Colonic mucosa (tissue), 4 donors: Measurements from ENCODE around the gene GTSE1. TPM values are rescaled to one million over a fixed set of nuclear protein-coding genes. Genes with fewer than 3 reads are reported as not detected.

Source experiments
- DNase-seq: peaks from one replicate; pipeline ENCODE4 v3.0.0-alpha.2; 2020
- H3K27ac ChIP-seq: fragments of 200-600 bp; one replicate; pipeline ENCODE4 v1.8.0; 2021
- H3K27me3 ChIP-seq: fragments of 200-600 bp; one replicate; pipeline ENCODE4 v1.8.0; 2021
- H3K36me3 ChIP-seq: fragments of 200-600 bp; one replicate; pipeline ENCODE4 v1.8.0; 2021
- H3K4me1 ChIP-seq: fragments of 200-600 bp; one replicate; pipeline ENCODE4 v1.8.0; 2021; ENCODE audit warnings: mild to moderate bottlenecking
- H3K4me3 ChIP-seq: fragments of 200-600 bp; one replicate; pipeline ENCODE4 v1.8.0; 2021
- H3K9ac ChIP-seq, 2 donors: one replicate each; pipeline ENCODE4 v1.7.0; 2013; ENCODE audit warnings: control low read depth in 2 of 2, low read depth in 2 of 2, low read length in 2 of 2
- H3K9me3 ChIP-seq: fragments of 200-600 bp; one replicate; pipeline ENCODE4 v1.8.0; 2021
- intact Hi-C: fragments of 100-400 bp; cut with DNase I; formaldehyde crosslinking; loops from one replicate; pipeline ENCODE4 v1.14.1; 2022
- total RNA-seq, 2 donors: library from RNA; stranded (reverse); fragmentation: NEBNext Ultra II Directional in 1 of 2; extraction: Animal tissue kit (Norgen Biotek cat#: 25700) in 1 of 2; gene quantifications; one replicate each; pipeline ENCODE4 v1.2.1, GENCODE V29; 2021
- TF ChIP-seq, protein P1 (sequence below): fragments of 200-600 bp; IDR thresholded peaks from one replicate; pipeline ENCODE4 v1.8.0; 2022; ENCODE audit warnings: antibody characterized with exemption, mild to moderate bottlenecking
- donor health status: healthy.
- donor health status: DM: no; HTN: no; CAD: no.
- donor health status: DM: no; HTN: no; CAD: no.

GTSE1 gene
- total RNA-seq, 2 donors from 2014 or later: 7.8 to 38.8 TPM

- Histone ChIP-seq H3K36me3 (no peaks in the 10 kb centered on the region), H3K9me3 (no peaks in the 10 kb centered on the region), H3K27me3 (no peaks in the 10 kb centered on the region), H3K4me3 (no peak overlapping the region), H3K4me1 (no peaks in the 10 kb centered on the region), H3K27ac (no peak overlapping the region), H3K9ac (no peak overlapping the region)
- DNase-seq: no peak
- intact Hi-C loops: loop anchor here (10.0 kb wide), 1 partner anchor 85 kb away; no protein-coding TSS in a partner anchor
- TF ChIP-seq, protein P1, sequence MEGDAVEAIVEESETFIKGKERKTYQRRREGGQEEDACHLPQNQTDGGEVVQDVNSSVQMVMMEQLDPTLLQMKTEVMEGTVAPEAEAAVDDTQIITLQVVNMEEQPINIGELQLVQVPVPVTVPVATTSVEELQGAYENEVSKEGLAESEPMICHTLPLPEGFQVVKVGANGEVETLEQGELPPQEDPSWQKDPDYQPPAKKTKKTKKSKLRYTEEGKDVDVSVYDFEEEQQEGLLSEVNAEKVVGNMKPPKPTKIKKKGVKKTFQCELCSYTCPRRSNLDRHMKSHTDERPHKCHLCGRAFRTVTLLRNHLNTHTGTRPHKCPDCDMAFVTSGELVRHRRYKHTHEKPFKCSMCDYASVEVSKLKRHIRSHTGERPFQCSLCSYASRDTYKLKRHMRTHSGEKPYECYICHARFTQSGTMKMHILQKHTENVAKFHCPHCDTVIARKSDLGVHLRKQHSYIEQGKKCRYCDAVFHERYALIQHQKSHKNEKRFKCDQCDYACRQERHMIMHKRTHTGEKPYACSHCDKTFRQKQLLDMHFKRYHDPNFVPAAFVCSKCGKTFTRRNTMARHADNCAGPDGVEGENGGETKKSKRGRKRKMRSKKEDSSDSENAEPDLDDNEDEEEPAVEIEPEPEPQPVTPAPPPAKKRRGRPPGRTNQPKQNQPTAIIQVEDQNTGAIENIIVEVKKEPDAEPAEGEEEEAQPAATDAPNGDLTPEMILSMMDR: no peak
Observed at GRCh38 chr22:46360097-46360496, 63.4 kb downstream of the GTSE1 start.

- H3K27ac ChIP-seq: no peak overlapping the region
- TF ChIP-seq, protein P1: no peak
- no peaks in the 10 kb centered on the region for H3K36me3 ChIP-seq
Observed at GRCh38 chr22:46360891-46361290, 64.2 kb downstream of the GTSE1 start.

DNA sequence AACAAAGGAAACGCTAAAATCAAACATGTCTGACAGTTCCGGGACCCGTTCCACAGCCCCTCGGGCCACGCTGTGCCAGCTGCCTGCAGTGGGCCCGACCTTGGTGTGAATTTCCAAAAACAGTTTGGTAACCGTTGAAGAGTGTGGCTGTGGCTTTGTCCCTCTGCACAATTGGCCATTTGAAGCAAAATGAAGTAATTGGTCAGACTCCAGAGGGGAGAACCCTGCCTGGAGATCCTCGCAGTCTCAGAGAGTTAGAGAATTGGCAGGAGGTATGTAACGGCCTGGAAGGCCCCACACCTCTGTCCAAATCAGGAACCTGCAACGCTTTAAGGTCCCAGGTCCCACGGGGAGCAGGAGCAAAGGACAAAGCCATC, 65.1 kb downstream of the GTSE1 start:
- H3K4me1 ChIP-seq: no peaks in the 10 kb centered on the region
- TF ChIP-seq, protein P1: no peak
- H3K4me3 ChIP-seq: no peak overlapping the region
- no peaks in the 10 kb centered on the region for H3K36me3 ChIP-seq
- intact Hi-C loops: loop anchor here (10.0 kb wide), 1 partner anchor 83 kb away; no protein-coding TSS in a partner anchor
- no peaks in the 10 kb centered on the region for H3K27me3 ChIP-seq
- H3K9me3 ChIP-seq: no peaks in the 10 kb centered on the region
- H3K27ac ChIP-seq: no peak overlapping the region
- no peak overlapping the region for H3K9ac ChIP-seq
- DNase-seq: no peak

More at GRCh38 chr22:46360891-46361290, 64.2 kb downstream of the GTSE1 start:
- Histone ChIP-seq H3K4me1 (no peaks in the 10 kb centered on the region), H3K4me3 (no peak overlapping the region), H3K27me3 (no peaks in the 10 kb centered on the region), H3K9me3 (no peaks in the 10 kb centered on the region), H3K9ac (no peak overlapping the region)
- DNase-seq: no peak
- intact Hi-C loops: loop anchor here (10.0 kb wide), 1 partner anchor 84 kb away; no protein-coding TSS in a partner anchor

GRCh38 chr22:46362203-46362933, 65.7 kb downstream of the GTSE1 start:
- Histone ChIP-seq H3K27me3 (no peaks in the 10 kb centered on the region), H3K4me3 (no peak overlapping the region), H3K9ac (no peak overlapping the region), H3K4me1 (no peaks in the 10 kb centered on the region), H3K27ac (no peak overlapping the region), H3K36me3 (no peaks in the 10 kb centered on the region), H3K9me3 (no peaks in the 10 kb centered on the region)
- DNase-seq: no peak
- intact Hi-C loops: loop anchor here (10.0 kb wide), 1 partner anchor 82 kb away; no protein-coding TSS in a partner anchor
- TF ChIP-seq, protein P1: no peak

DNA sequence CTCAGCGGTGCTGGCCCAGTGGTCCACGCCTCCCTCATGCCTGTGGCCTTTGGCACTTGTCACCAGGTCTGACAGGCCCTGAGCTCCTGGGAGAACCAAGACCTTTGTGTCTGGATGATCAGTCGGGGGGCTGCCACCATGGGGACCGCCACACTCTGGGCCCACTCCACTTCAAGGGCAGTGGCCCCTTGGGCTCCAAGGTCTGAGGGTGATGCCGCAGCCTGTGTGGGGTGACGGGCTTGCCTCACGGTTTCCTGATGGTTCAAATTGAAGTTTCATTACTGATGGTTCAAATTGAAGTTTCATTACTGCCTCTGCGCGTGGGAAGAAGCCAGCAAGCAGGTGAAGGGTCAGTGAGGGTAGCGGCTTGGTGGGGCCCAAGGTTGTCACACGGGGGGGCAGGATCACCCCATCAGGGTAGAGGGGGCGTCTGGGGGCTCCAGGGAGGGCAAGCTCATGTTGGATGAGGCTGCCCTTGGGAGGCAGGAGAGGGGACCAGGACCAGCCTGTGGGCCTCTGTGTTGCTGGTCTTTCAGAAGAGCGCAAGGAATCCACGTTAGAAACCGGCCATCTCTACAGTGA, 66.4 kb downstream of the GTSE1 start:
- Histone ChIP-seq H3K9me3 (no peaks in the 10 kb centered on the region), H3K27ac (no peak overlapping the region), H3K27me3 (no peaks in the 10 kb centered on the region), H3K36me3 (no peaks in the 10 kb centered on the region), H3K4me1 (no peaks in the 10 kb centered on the region), H3K4me3 (no peak overlapping the region), H3K9ac (no peak overlapping the region)
- intact Hi-C loops: loop anchor here (10.0 kb wide), 1 partner anchor 82 kb away; no protein-coding TSS in a partner anchor
- DNase-seq: no peak
- TF ChIP-seq, protein P1: no peak
